GM12801 (cell line): Measurements from ENCODE around the gene KRT37.

Experiments
- TF ChIP-seq, protein P1 (sequence below): IDR thresholded peaks from one replicate; pipeline ENCODE4 v1.5.1; 2011; ENCODE audit warnings: control low read depth; ENCODE audit not compliant: insufficient read length; ENCODE audit errors: extremely low read depth

The KRT37 gene

DNA sequence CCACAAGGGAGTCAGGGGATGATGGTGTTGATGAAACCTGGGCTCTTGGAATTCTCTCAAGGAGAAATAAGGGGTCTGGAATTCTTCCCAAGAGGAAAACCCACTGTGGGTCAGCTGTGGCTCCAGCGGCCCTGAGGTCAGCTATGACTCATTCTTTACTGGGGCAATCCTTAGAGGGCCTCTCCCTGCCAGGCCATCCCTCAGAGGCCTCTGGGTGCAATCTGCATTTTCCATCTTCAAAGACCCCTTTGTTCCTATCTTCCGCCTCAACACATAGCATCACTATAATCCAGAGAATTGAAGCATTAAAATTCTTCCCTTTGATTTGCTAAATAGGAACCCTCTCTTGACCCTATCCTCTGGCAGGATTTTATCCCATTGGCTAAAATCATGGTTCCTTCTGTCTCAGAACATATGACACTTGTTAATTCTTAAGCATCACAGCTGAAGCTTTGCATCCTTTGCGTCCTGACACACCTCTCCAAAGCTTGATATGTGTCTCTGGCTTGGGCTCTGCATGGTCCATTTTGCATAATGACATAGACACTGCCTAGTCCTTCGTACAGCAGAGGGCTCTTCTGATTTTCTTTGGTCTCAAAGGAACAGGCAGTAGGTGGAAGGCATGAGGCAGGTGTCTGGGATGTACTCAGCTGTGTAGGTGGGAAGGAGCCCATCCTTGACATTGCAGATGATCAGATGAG lies 4.4 kb upstream of the KRT37 start:
- TF ChIP-seq, protein P1, sequence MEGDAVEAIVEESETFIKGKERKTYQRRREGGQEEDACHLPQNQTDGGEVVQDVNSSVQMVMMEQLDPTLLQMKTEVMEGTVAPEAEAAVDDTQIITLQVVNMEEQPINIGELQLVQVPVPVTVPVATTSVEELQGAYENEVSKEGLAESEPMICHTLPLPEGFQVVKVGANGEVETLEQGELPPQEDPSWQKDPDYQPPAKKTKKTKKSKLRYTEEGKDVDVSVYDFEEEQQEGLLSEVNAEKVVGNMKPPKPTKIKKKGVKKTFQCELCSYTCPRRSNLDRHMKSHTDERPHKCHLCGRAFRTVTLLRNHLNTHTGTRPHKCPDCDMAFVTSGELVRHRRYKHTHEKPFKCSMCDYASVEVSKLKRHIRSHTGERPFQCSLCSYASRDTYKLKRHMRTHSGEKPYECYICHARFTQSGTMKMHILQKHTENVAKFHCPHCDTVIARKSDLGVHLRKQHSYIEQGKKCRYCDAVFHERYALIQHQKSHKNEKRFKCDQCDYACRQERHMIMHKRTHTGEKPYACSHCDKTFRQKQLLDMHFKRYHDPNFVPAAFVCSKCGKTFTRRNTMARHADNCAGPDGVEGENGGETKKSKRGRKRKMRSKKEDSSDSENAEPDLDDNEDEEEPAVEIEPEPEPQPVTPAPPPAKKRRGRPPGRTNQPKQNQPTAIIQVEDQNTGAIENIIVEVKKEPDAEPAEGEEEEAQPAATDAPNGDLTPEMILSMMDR, result no peak

DNA sequence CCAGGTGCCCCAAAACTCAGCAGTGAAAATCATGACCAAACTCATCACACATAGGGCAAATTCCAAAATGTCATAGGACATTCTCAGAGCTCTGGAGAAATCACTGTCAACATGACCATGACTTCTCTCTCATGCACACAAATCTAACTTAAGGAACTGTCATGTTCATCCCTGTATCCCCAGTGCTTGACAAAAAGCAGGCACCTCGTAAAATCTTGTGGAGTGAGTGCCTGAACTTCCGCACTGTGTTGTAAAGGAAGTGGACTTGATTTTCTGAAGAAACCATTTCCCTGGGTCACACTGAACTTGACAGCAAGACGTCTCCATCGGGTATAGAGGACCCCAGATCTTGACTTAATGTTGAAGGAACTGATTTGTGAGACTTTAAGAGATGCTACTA lies 2.8 kb downstream of the KRT37 start:
- TF ChIP-seq, protein P1, result no peak

DNA sequence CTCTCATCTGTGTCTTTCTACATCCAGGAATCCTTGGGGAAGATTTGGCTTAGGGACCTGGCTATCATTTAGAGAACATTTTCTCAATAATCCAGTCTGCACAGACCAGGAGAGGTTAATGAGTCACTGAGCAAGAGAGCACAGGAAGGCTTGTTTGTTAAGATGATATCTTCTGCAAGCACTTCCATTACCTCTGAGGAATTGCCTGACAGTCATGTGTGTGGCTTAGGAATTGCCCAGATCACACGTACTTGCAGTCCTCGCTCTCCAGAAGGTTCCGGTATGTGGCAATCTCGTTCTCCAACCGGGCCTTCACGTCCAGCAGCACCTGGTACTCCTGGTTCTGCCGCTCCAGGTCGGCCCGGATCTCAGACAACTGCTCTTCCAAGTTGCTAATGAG lies 3.3 kb downstream of the KRT37 start:
- TF ChIP-seq, protein P1, result no peak

DNA sequence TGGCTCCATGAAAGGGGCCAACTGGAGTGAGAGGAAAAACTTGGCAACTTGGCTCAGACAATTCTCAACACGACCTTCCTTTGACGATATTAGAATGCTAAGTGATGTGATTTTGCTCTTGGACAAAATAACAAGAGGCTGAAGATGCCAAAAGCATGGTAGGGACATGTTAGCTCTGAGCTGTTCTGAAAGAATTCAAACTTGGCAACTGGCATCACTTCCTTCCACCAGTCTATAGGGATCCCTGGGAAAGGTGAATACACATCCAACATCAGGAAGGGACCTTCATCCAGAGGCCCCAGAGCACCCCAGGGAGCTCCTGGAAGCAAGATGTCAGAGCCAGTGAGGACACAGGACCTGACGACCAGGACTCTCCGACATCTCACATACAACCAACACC lies 4.3 kb downstream of the KRT37 start:
- TF ChIP-seq, protein P1, result no peak

DNA sequence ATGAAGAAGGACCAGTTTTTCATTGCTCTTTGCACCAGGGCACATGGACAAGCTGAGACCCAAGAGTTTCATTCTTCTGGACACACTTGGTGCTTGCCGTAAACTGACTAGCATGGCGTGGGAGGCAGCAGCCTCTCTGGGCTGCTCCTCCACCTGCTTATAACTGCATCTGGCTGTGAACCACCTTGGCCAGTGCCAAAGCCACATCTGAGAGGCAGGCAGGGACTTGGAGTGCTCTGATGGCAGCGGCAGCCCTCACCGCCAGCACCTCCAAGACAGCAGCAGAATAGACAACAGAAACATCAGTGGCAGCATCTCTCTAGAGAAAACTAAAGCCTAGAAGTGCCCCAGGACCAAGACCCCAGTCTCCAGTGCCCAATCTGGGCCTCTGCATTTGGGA lies 4.7 kb downstream of the KRT37 start:
- TF ChIP-seq, protein P1, result no peak

DNA sequence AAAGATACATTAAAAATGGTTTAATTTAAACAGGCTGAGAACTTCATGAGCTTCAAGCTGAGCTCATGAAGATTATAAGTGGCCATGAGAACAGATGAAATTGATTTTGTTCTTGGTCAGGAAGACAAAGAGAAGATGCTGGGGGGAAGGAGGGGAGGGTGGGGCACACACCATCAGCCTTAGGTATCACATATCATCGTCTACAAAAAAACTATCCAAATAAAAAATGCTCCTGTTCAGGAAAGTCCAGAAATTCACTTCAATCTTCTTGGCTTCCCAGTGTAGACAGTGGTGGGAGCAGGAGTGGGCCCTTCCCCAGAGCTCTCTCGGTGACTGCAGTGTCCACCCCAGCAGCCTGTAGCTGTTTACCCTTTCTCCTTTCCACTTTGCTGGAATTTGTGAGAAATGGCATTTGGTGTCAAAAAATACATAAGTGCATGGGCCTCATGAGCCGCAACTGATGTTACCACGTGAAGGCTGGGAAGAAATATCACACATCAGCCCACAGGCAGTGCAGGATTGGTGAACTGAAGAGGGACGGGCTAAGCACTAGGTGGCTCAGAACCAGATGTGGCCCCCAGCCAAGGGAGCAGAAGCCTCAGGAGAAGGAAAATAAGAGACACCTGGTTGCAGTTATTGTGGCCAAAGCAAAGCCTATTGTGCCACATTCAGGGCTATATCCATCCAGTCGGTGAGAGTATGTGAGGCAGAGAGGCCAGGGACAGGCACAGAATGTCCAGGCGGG lies 6.1 kb downstream of the KRT37 start:
- TF ChIP-seq, protein P1, result no peak

DNA sequence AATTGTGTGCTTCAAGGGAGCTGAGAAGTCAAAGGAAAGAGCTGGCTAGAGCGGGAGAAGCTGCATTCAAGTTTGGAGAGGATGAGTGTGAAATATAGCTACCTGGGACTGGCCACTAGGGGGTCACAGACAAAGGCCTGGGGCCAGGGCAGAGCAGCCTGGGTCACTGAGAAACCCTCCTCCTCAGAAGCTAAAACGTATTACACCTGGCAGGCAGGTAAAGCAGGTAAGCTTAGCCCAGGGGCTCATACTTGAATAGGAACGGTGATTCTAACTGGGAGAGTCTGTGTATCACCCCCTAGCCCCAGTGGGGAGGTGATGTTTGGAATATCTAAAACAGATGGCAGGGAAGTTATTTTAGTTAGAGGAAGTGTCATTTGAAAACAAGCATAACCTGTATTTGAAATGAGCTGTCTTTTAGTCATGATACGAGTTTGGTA lies 6.8 kb downstream of the KRT37 start:
- TF ChIP-seq, protein P1, result no peak
